Kidney tubule cell (primary cell): ENCODE results near the gene RAB9B.

Experiments
- DNase-seq: peaks from one replicate; pipeline ENCODE4 v3.0.0-alpha.2; 2018; ENCODE audit warnings: low spot score

RAB9B gene

DNA sequence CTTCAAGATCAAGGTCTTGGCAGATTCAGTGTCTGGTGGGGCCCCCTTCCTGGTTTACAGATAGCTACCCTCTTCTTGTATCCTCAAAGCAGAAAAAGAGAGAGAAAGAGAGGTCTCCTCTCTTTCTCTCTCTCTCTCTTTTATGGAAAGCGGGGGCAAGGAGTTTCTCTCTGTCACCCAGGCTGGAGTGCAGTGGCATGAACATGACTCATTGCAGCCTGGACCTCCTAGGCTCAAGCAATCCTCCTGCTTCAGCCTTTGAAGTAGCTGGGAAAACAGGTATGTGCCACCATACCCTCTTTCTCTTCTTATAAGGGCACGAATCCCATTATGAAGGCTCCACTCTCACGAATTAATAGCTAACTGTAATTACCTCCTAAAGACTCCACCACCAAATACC lies 20.2 kb downstream of the RAB9B start:
- peak; percentile 28 for DNase-seq

DNA sequence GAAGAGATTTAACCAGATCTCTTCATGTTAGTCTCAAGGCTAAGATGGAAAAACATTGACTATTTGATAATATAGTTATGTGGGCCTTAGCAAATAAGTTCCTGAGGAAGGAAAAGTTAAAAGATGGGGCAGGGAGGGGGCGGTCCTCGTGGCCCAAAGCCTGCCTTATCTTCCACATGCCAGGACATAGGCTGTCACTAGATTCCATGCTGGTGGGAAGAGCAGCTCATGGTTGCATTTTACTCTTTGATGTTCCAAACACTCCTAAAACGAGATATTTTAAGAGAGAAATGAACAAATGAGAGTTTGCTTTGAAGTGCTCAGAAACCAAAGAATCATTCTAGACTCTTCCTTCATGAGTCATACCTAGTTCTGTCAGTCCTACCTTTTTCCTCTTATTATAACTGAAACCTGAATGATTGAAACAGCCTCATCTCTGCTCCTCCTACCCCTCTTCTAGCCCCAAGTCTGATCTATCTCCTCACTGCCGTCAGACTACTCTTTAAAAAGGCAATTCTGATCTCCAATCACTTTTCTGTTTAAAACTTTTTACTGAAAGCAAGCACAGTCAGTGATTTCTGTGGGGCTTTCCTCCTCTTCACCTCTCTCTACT lies 25.1 kb downstream of the RAB9B start:
- DNase-seq, result no peak

DNA sequence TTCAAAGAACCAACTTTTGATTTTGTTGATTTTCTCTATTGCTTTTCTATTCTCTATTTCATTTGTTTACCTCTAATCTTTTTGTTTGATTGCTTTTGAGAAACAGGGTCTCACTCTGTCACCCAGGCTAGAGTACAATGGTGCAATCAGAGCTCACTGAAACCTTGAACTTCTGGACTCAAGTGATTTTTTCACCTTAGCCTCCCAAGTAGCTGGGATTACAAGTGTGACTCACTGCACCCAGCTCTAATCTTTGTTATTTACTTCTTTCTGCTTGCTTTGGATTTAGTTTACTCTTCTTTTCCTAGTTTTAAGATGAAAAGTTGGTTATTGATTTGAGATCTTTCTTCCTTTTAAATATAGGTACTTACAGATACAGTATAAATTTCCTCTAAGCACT lies 26.2 kb downstream of the RAB9B start:
- no peak for DNase-seq

DNA sequence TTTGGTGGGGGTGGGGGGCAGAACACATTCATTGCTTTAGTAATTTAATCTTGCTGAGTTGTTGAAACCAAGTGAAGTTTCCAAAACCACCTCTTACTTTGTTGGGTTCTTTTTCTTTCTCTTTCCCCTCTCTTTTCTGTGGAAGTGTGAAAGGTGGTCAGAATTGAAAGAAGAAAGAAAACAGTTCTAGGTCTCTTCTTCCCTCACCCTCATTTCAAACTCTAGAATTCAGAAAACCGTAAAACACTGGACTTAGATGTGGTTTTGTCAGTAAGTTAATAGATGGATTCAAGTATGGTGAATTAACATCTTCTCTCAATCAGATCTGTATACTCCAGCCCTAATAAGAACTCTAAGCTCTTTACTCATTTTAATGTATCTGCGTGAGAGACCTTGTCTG lies 31.7 kb downstream of the RAB9B start:
- DNase-seq, result no peak

DNA sequence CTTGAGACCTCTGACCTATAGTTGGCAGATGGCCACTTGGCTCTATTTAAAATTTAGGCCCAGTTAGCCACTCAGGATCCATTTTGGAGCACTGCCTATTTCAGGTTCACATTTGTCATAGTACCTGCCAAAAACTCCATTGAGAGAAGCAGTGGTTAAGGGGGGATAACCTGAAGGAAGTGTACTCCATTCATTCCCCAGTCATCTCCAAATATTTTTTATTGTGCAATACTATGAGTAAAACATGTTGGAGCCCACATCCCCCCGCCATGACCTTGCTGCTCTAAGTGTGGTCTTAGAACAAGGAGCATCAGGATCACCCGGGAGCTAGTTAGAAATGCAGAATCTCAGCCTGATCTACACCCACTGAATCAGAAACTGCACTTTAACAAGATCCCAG lies 34.4 kb downstream of the RAB9B start:
- no peak for DNase-seq

DNA sequence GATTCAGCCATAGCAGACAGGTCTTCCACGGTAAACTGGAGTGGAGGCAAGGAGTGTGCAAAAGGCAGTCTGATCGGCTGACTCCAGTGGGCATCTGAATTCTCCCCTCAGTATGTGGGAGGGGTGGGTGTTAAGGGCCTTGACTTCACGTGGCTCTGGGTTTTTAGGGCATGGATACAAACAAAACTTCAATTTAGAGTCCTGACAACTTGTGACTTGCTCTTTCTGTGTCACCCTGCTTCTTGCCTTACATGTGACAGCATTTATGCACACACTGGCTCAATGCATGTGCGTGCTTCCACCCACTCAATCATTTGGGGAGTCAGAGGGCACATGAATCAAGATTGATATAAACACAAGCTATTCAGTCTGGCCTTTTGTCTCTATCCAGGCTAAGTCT lies 37.9 kb downstream of the RAB9B start:
- no peak for DNase-seq

DNA sequence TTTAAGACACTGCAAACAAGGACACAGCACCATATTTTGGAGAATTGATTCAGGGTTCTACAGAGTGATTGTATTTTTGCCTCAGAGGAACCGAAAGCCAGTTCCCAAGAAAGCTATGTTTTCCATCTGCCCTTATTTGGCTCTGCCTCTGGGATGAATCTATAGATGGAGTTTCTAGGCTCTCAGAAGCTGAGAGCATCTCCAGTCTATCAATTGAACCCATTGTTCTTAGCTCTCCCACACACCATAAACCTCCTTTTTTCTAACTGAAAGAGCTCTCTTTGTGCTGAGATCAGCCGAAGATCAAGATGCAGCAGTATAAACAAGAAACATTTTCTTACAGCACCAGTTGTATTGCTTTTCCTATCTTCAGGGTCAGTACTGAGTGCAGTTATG lies 38.5 kb downstream of the RAB9B start:
- DNase-seq, result no peak

DNA sequence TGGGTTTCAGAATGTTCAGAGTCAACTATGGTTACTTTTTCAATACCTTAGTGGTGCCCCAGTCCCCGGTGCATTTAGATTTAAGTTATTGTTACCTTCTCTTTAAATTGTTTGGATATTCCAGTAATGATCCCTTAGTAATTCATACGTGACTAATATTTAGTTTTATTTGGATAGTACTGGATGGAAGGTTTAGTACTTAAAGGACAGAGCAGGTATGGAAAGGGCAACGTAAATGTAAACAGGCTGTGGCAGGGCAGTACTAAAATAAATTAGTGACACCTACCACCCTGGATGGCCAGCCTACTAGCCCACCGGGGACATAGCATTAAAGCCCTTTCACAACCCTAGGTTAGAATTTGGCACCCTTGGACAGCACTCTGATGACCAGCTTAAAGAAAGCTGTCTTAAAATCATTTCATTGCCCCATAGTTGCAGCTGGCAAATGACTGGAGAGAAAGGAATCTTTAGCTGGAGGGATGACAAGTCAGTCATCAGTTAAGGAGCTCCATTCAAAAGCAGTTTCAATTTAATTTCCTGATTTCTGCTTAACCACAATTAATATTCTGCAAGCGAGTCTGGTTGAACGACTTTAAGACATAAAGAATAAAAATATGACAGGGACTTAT lies 39.0 kb downstream of the RAB9B start:
- DNase-seq, result peak; percentile 29

DNA sequence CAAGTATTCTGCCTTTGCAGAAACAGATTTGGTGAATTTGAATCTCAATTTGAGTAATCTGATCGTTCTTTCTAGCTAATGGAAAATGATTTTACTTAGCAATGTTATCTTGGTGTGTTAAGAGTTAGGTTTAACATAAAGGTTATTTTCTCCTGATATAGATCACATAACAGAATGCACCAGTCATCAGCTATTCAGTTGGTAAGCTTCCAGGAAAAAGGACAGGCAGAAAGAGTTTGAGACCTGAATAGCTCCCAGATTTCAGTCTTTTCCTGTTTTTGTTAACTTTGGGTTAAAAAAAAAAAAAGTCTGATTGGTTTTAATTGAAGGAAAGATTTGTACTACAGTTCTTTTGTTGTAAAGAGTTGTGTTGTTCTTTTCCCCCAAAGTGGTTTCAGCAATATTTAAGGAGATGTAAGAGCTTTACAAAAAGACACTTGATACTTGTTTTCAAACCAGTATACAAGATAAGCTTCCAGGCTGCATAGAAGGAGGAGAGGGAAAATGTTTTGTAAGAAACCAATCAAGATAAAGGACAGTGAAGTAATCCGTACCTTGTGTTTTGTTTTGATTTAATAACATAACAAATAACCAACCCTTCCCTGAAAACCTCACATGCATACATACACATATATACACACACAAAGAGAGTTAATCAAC lies 40.1 kb downstream of the RAB9B start:
- DNase-seq, result no peak

DNA sequence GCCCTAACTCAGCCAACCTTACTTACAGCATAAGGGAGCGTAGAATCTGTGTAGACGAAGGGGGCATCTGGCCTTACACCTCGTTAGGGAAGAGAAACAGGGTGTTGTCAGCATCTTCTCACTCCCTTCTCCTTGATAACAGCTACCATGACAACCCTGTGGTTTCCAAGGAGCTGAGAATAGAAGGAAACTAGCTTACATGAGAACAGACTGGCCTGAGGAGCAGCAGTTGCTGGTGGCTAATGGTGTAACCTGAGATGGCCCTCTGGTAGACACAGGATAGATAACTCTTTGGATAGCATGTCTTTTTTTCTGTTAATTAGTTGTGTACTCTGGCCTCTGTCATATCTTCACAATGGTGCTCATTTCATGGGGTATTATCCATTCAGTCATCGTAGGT lies 40.8 kb downstream of the RAB9B start:
- no peak for DNase-seq

DNA sequence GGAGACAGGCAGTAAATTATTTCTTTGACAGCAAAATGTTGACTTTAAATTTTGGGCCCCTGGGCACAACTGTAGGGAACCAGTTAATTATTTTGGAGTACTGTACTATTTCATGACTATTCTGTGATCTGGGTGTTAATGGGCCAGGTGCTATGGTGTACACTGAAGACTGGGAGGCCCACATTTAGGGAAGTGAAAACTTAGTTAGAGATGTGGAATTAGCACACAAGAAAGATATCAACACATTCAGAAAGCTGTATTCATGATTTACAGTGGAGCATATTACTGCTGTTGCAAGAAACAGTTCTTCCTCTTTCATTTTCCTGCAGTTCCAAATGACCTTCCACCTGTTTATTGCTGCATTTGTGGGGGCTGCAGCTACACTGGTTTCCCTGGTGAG lies 43.1 kb downstream of the RAB9B start:
- DNase-seq, result no peak

DNA sequence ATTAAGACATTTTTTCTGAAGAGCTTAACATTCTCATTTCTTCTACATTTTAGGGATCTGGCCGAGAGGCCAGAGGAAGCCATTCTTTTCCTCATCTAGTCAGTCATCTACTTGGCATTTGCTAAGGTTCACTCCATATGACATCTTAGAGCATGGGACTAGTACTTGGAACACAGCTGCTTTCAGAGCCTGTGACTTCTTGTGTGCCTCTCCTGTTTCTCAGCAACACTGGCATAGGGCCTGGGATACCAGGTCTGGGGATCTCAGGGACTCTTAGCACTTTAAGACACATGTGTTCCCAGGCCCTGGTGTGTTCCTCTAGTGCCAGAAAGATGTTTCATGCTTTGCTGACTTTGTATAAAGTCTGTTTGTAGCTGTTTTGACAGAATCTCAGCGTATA lies 48.1 kb downstream of the RAB9B start:
- DNase-seq, result no peak

DNA sequence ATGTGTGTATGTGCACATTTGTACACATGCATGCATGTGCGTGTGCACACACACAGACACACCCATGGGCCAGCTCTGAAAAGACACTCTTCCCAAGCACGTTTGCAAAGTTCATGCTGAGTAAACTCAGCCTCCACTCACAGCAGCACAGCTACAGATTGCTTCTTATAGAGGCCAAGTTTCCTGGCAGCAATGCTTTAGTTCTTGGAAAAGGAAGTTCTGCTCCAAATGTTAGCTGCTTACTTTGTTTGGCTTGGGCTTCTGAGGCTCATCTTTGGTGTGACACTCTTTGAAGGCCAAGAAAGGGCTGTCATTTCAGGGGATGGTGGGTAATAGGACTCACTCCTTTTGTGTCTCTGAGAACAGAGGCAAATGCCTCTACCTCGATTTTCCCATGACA lies 48.9 kb downstream of the RAB9B start:
- DNase-seq, result no peak

DNA sequence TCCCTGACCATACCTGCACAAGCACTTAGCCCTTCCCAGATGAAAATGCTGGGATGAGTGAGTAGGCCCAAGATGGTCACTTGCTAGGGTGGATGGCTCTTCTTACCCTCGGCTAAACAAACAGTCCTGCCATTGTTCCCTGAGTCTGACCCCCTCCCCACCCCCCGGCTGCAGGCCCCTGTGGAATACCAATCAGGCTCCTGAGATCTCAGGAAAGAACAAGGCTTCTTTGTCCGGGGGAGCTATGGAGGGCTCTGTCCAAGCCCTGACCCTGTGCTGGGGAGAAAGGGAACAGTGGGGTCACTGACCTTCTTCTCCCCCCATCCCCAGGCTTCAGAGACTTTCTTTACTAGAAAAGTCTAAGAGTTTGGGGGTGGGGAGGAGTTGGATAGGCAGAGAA lies 49.4 kb downstream of the RAB9B start:
- no peak for DNase-seq

DNA sequence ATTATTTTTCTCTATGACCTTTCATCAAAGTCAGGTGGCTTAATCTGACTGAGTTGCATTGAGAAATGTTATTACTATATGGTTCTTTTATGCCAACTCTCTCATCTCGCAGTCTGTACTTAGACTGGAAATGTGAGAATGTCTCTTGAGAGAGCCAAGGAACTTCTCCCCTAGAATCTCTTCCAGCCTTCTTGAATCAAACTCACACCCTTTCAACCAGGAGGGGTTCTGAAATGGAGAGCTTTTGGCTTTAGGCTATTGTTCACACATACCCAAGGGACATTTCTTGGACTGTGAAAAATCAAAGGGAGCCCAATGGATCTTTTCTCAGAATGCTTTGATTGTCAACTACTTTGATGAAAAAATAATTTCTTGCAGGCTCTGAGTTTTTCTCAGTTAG lies 50.4 kb downstream of the RAB9B start:
- no peak for DNase-seq

DNA sequence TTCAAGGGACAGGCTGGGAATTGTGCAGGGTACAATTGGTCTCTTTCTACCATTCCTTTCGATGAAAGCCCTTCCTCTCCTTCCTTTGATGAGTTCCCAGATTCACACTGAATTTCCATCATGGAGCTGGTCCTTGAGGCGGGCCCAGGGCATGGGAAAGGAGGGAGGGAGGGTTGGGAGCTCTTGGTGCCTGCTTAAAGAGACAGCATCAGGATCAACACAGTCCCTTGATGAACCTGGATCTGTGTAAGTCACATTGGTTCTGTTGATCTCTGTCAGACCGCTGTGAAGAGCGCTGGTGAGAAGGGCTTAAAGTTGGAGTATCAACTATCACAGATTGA lies 51.0 kb downstream of the RAB9B start:
- DNase-seq, result no peak

DNA sequence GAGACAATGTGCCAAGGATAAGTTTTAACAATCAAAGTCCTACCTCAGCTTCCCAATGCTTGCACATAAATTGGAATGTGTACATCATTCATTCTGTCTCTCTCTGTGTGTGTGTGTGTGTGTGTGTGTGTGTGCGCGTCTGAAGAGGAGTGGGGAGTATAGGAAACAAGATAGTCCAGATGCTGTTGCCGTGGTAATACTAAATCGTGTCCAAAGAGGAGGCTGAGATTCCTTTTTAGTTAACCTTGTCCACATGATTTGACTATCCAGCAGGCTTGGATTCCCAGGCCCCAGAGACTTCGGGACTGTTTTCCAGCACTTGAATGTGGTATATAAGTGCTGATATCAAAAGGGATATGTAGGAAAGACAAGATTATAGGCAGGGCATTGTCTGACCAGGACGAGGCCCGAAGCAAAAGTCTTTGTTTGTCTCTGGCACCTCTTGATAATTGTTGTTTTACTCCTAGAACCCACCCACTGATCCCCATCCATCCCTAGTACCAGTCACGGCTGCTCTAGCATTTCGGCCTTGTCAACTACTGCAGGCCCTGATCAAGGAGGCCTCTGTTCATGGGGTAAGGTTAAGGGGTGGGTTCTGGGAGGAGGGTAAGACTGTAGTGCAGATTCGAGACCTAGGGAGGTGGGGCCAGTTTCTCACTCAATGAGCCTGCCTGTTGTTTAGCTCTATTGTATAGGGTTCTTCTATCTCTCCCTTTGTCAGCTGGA lies 51.6 kb downstream of the RAB9B start:
- DNase-seq, result no peak

DNA sequence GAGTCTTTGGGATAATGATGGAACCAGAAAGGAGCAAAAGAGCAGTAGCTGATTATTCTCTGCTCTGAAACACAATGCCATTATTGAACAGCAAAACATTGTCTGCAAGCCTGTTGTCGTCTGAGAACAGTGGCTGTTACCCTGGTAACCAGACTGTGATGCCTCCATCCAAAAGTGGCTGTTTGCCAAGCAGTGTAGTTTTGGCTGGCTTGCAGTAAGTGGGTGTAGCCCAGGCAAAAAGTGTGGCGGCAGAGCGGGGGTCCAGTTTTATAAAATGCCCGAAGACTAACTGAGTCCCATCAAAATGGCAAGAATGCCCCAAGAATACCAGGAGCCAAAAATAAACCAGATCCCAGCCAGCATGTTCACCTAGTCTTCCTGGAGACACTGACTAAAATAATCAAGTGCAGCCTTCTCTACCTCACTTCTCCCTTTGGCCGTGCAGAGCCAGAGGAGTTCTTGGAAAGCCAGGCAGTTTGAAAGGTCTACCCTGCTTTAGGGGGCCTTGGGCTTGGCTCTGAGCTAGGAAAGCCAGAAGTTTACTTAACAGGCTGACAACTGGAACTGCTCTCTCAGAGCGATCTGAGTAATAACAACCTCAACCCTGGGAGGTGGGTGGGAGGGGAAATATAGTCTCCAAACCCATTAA lies 52.8 kb downstream of the RAB9B start:
- DNase-seq, result no peak

DNA sequence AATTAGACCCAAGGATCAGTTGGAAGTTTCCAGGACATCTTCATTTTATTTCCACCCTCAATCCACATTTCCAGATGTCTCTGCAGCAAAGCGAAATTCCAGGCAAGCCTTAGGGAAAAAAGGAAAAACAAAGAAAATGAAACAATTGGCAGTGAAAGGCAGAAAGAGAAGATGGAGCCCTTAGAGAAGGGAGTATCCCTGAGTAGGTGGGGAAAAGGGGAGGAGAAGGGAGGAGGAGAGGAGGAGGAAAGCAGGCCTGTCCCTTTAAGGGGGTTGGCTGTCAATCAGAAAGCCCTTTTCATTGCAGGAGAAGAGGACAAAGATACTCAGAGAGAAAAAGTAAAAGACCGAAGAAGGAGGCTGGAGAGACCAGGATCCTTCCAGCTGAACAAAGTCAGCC lies 55.5 kb downstream of the RAB9B start, which contains the start of gene PLP1:
PLP1 (plus strand) TSS at position 295 of the 400 bp plus-strand sequence. CDS start 156 bp downstream, outside the sequence.
- no peak for DNase-seq

DNA sequence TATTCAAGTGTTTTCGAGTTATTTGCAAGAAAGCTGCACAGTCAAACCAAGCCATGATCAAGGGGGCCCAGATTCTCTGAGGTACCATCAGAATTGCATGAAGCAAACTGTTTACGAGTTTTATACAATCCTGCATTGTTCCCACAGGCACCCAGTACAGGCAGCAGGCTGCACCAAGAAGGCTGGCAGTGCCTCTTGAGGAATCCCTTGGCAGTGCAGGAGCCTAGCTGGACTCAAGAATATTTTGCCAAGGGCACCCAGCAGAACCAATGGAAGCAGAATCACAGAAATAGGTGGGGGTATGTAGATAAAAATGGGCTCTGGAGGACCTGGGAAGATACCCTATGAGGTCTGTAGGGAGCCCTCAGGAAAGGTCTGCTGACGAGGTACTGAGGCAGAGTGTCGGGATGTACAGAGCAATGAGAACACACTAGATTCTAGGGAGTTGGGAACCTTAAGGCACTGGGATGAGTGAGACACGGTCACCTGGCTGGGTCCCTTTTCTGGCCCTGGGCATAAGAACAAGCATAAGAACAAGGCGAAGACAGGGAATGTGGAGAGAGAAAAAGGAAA lies 57.9 kb downstream of the RAB9B start:
- DNase-seq, result peak; percentile 44

DNA sequence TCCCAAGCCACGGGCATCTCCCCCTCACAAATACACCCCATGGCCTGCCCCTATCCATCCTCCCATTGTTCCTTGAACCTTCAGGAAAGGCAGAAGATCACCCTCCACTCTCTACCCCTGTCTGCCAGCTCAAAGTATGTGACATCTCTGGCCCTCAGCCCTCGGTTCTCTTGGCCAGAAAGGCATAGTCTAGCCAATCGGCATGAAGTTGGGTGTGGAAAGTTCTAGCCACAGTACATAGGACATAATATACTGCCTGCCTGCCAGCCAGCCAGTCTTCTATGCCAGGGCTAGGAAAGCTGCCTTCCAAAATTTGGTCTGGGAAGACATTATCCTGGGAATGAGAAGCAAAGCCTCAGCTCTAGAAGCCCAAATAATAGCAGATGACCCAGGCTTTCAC lies 58.6 kb downstream of the RAB9B start:
- DNase-seq, result no peak
